Thoracic aorta (tissue), 2 donors: ENCODE results near the gene ENDOG. TPM values are rescaled to one million over a fixed set of nuclear protein-coding genes. Genes with fewer than 3 reads are reported as not detected.
"Not testable (repeated sequence)": the region's sequence is repeated elsewhere in the genome, so short reads cannot be mapped to it uniquely, and the experiment has no call there.

Source experiments
- ATAC-seq: fragments of 150-250 bp; one replicate; pipeline ENCODE4 v1.8.0; 2017; ENCODE audit warnings: low read depth; ENCODE audit not compliant: insufficient number of reproducible peaks, low FRiP score
- DNase-seq: peaks from one replicate; pipeline ENCODE4 v3.0.0-alpha.2; 2020; ENCODE audit warnings: low spot score
- H3K27ac ChIP-seq, 2 donors: fragments of 200-600 bp; sonication (generic); 1 replicate in 1 of 2; 2 replicates in 1 of 2; pipeline ENCODE4 v1.5.1; 2016; ENCODE audit warnings: mild to moderate bottlenecking in 2 of 2, moderate library complexity in 2 of 2
- H3K27me3 ChIP-seq: fragments of 200-600 bp; sonication (generic); replicated peaks from 2 replicates; pipeline ENCODE4 v1.6.0; 2016; ENCODE audit warnings: mild to moderate bottlenecking; ENCODE audit not compliant: insufficient read depth
- H3K36me3 ChIP-seq: fragments of 200-600 bp; sonication (generic); one replicate; pipeline ENCODE4 v1.5.1; 2016
- H3K4me1 ChIP-seq, 2 donors: fragments of 200-600 bp; sonication (generic); 1 replicate in 1 of 2; 2 replicates in 1 of 2; pipeline versions ENCODE4 v1.5.1 to v1.6.0; 2016; ENCODE audit warnings: low read depth in 2 of 2, mild to moderate bottlenecking in 1 of 2; ENCODE audit not compliant: control insufficient read depth in 1 of 2
- H3K4me3 ChIP-seq: fragments of 200-600 bp; sonication (generic); 2 replicates; pipeline ENCODE4 v1.5.1; 2016; ENCODE audit warnings: mild to moderate bottlenecking
- H3K9me3 ChIP-seq: fragments of 200-600 bp; sonication (generic); 2 replicates; pipeline ENCODE4 v1.5.1; 2016
- CTCF ChIP-seq: fragments of 200-600 bp; sonication (generic); IDR thresholded peaks from one replicate; pipeline ENCODE4 v1.5.1; 2019; ENCODE audit warnings: antibody characterized with exemption
- total RNA-seq, 2 donors: library from RNA; depleted of rRNA; stranded (reverse); fragments of >200 nt; gene quantifications; one replicate each; pipeline versions ENCODE4 v1.1.0 to v1.2.3, GENCODE V29; 2016

Gene ENDOG
- total RNA-seq, 2 donors from 2014 or later = 21.2 to 26.4 TPM

- no peak for TF ChIP-seq CTCF
- ATAC-seq = no peak
- no peaks in the 10 kb centered on the region for H3K9me3 ChIP-seq
- H3K4me3 ChIP-seq = no peak overlapping the region
- no peak overlapping the region for H3K27ac ChIP-seq
- peaks cover 8% of the 10 kb centered on the region for H3K36me3 ChIP-seq
- H3K4me1 ChIP-seq = no peaks in the 10 kb centered on the region
- H3K27me3 ChIP-seq = no peaks in the 10 kb centered on the region
- no peak for DNase-seq
Measured at GRCh38 chr9:128838338-128838737, 20.0 kb downstream of the ENDOG start.

GRCh38 chr9:128840524-128840923 is 22.2 kb downstream of the ENDOG start:
- no peak for ATAC-seq
- peaks cover 3% of the 10 kb centered on the region for H3K36me3 ChIP-seq

GRCh38 chr9:128841694-128842492 is 23.6 kb downstream of the ENDOG start:
- no peak overlapping the region for H3K27ac ChIP-seq
- no peaks in the 10 kb centered on the region for H3K27me3 ChIP-seq
- no peak for DNase-seq
- no peak for TF ChIP-seq CTCF
- no peak for ATAC-seq
- no peak overlapping the region for H3K4me3 ChIP-seq
- no peaks in the 10 kb centered on the region for H3K36me3 ChIP-seq
- H3K9me3 ChIP-seq = no peaks in the 10 kb centered on the region
- no peaks in the 10 kb centered on the region for H3K4me1 ChIP-seq

More at GRCh38 chr9:128840524-128840923, 22.2 kb downstream of the ENDOG start:
- TF ChIP-seq CTCF = no peak
- no peaks in the 10 kb centered on the region for H3K4me1 ChIP-seq
- no peaks in the 10 kb centered on the region for H3K9me3 ChIP-seq
- no peak overlapping the region for H3K4me3 ChIP-seq
- no peak for DNase-seq
- H3K27me3 ChIP-seq = no peaks in the 10 kb centered on the region
- H3K27ac ChIP-seq = no peak overlapping the region

- not testable (repeated sequence) for H3K9me3 ChIP-seq, ATAC-seq, DNase-seq, H3K27ac ChIP-seq, H3K4me1 ChIP-seq, H3K27me3 ChIP-seq, H3K36me3 ChIP-seq, H3K4me3 ChIP-seq
Measured at GRCh38 chr9:128843171-128843570, 24.9 kb downstream of the ENDOG start.

GRCh38 chr9:128845186-128845931 is 27.1 kb downstream of the ENDOG start:
- H3K27ac ChIP-seq = no peak overlapping the region
- H3K4me3 ChIP-seq = no peak overlapping the region
- H3K4me1 ChIP-seq = no peaks in the 10 kb centered on the region
- no peaks in the 10 kb centered on the region for H3K9me3 ChIP-seq
- no peaks in the 10 kb centered on the region for H3K36me3 ChIP-seq
- DNase-seq (no peak), ATAC-seq (no peak)
- TF ChIP-seq CTCF = no peak
- no peaks in the 10 kb centered on the region for H3K27me3 ChIP-seq
